Activated naive CD8-positive, alpha-beta T cell treated with anti-CD3 and anti-CD28 coated beads, Interleukin-2, amount 10 ng/mL, durations not matched to agents 7 days and 5 days (primary cell): Measurements from ENCODE around the gene TREML4. TPM values are rescaled to one million over a fixed set of nuclear protein-coding genes. Genes with fewer than 3 reads are reported as not detected.

Source experiments
- ATAC-seq: fragments of 150-1000 bp; cut with Tn5 transposase; one replicate; pipeline ENCODE4 v1.10.0; 2021; ENCODE audit warnings: low read depth, moderate library complexity
- POLR2A ChIA-PET: fragments of 350-600 bp; sonication (Branson Sonifier 250); formaldehyde crosslinking; loops from one replicate; lab custom pipeline; 2021; ENCODE audit warnings: antibody characterized with exemption; lab: Charles Lee
- DNase-seq: peaks from one replicate; pipeline ENCODE4 v3.0.0; 2021
- H3K27ac Mint-ChIP-seq: one replicate; pipeline ENCODE4 v1.8.0; 2022; ENCODE audit warnings: mild to moderate bottlenecking, mixed read lengths
- H3K27me3 Mint-ChIP-seq: one replicate; pipeline ENCODE4 v1.8.0; 2022; ENCODE audit warnings: mild to moderate bottlenecking, moderate library complexity, mixed read lengths
- H3K36me3 Mint-ChIP-seq: one replicate; pipeline ENCODE4 v1.8.0; 2021; ENCODE audit warnings: mild to moderate bottlenecking, mixed read lengths
- H3K4me1 Mint-ChIP-seq: one replicate; pipeline ENCODE4 v1.8.0; 2021; ENCODE audit warnings: mixed read lengths
- H3K4me3 Mint-ChIP-seq: one replicate; pipeline ENCODE4 v1.8.0; 2022; ENCODE audit warnings: mild to moderate bottlenecking, moderate library complexity, mixed read lengths
- H3K9me3 Mint-ChIP-seq: one replicate; pipeline ENCODE4 v1.8.0; 2021; ENCODE audit warnings: mixed read lengths
- total RNA-seq, 2 experiments: library from RNA; stranded (reverse); gene quantifications; one replicate each; pipeline ENCODE4 v1.2.3, GENCODE V29; 2021

TREML4 gene
- total RNA-seq, 2 experiments from 2014 or later, result not detected

- ATAC-seq (no peak), DNase-seq (no peak)
- Mint-ChIP-seq H3K9me3 (peaks cover 1% of the 10 kb centered on the region), H3K27me3 (peaks cover 16% of the 10 kb centered on the region), H3K36me3 (peaks cover 3% of the 10 kb centered on the region), H3K4me3 (no peak within 1 kb of the TSS), H3K27ac (no peak within 1 kb of the TSS), H3K4me1 (peaks cover 3% of the 10 kb centered on the region)
- POLR2A ChIA-PET, result no interaction called here
These were observed 58.6 kb downstream of the TREML4 start, which contains the start of gene TREM1 for GRCh38 chr6:41286544-41287346. Gene TREM1 (minus strand): TSS chr6:41286682. CDS start chr6:41286655, 27 bp downstream.

DNA sequence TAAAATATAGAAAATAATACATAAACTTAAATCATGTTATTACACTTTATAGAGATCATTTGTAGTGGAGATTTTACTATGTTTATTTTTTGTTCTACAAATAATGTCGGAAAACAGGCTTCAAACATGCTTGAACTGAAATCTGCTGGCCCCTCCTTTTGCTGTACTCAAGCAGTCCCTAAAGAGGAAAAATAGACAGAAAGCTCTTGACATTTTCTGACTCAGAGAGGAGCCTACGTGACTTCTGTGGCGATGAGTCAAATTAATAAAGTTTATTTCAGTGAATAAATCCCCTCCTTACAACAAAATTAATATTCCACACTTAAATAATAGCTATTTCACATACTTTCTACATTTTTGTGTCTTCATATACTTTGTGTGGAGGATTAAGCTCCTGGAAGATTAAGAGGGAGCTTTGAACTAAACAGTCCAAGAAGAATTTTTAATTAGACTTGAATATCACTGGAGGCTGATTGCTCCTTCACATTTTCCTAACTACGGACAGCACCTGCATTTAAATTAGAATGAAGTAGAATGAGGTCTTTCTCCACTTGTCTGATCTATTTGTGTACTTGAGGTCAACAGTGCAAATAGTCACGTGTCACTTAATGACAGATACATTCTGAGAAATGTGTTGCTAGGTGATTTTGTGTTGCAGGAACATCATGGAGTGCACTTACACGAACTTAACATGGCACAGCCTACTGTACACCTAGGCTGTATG, 60.0 kb downstream of the TREML4 start:
- peaks cover 16% of the 10 kb centered on the region for H3K27me3 Mint-ChIP-seq
- H3K36me3 Mint-ChIP-seq, result no peaks in the 10 kb centered on the region
- H3K4me3 Mint-ChIP-seq, result no peak overlapping the region
- no peaks in the 10 kb centered on the region for H3K4me1 Mint-ChIP-seq
- POLR2A ChIA-PET, result no interaction called here
- peaks cover 3% of the 10 kb centered on the region for H3K9me3 Mint-ChIP-seq
- H3K27ac Mint-ChIP-seq, result no peak overlapping the region
- ATAC-seq (no peak), DNase-seq (no peak)

Other genes starting within 250 kb of the TREML4 start
- 1 to 10 TPM; 3.0 to 4.2 TPM for gene UNC5CL, start 189.1 kb upstream of the TREML4 start, total RNA-seq
- gene TSPO2, start 185.9 kb upstream of the TREML4 start, total RNA-seq, result not detected
- not detected for gene APOBEC2, start 175.1 kb upstream of the TREML4 start, total RNA-seq
- 10 to 100 TPM; 38.9 to 40.8 TPM for gene OARD1, start 156.0 kb upstream of the TREML4 start, total RNA-seq
- gene NFYA, start 155.4 kb upstream of the TREML4 start, total RNA-seq, result 10 to 100 TPM; 44.4 to 47.7 TPM
- gene TREML1, start 74.0 kb upstream of the TREML4 start, total RNA-seq, result not detected
- 1 to 10 TPM; 1.9 to 2.8 TPM for gene TREM2, start 65.2 kb upstream of the TREML4 start, total RNA-seq
- 10 to 100 TPM; 13.5 to 14.9 TPM for gene TREML2, start 27.2 kb upstream of the TREML4 start, total RNA-seq
- gene TREM1, start 58.3 kb downstream of the TREML4 start, total RNA-seq, result not detected
- under 1 TPM; 0.82 to 1.00 TPM for gene NCR2, start 107.3 kb downstream of the TREML4 start, total RNA-seq